ENCODE data around the gene NDUFS2. TPM values are rescaled to one million over a fixed set of nuclear protein-coding genes. Genes with fewer than 3 reads are reported as not detected.

The NDUFS2 gene
- total RNA-seq, 1 experiment from 2014 or later = 94.9 TPM

DNA sequence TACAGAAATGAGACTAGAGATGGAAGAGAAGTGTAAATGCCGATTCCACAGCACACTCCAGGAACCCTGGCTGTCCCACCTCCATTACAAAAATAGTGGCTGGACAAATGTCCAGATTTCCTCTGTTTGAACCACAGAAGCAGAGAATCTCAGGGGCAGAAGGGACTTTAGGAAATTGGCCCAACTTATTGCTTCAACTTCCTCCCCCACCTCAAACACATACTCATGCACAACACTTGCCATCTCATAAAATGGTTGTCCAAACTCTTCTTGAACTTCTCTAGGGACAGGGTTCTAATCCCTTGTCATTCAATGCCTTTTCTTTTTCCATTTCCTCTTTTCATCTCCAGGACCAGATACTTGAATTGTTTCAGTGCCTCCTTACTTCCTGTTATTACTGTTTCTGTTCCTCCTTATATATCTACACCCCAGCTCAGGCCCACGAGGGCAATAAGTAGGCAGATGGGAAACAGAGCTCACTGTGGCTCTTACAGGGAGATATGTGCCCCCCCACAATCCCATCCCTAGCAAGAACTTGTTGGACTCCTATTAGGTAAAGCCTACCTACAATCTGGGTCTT lies 16.3 kb upstream of the NDUFS2 start:
- POLR2A ChIA-PET = interaction anchor here (0.6 kb wide), 1 partner anchor 11 kb away, joined by 3 read pairs; no protein-coding TSS in a partner anchor
- no peak for TF ChIP-seq POLR2AphosphoS5 (IDR thresholded peaks at IDR 0.05; ENCODE audit: low read depth, low read length)
- TF ChIP-seq, protein P1, sequence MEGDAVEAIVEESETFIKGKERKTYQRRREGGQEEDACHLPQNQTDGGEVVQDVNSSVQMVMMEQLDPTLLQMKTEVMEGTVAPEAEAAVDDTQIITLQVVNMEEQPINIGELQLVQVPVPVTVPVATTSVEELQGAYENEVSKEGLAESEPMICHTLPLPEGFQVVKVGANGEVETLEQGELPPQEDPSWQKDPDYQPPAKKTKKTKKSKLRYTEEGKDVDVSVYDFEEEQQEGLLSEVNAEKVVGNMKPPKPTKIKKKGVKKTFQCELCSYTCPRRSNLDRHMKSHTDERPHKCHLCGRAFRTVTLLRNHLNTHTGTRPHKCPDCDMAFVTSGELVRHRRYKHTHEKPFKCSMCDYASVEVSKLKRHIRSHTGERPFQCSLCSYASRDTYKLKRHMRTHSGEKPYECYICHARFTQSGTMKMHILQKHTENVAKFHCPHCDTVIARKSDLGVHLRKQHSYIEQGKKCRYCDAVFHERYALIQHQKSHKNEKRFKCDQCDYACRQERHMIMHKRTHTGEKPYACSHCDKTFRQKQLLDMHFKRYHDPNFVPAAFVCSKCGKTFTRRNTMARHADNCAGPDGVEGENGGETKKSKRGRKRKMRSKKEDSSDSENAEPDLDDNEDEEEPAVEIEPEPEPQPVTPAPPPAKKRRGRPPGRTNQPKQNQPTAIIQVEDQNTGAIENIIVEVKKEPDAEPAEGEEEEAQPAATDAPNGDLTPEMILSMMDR (IDR thresholded peaks at IDR 0.05) = no peak
- TF ChIP-seq TCF7L2 (IDR thresholded peaks at IDR 0.05; ENCODE audit: low read depth, low read length) = no peak
- TF ChIP-seq SIN3A (IDR thresholded peaks at IDR 0.05; ENCODE audit: borderline replicate concordance, insufficient read depth, low read depth, low read length) = no peak
- TF ChIP-seq, protein P2, sequence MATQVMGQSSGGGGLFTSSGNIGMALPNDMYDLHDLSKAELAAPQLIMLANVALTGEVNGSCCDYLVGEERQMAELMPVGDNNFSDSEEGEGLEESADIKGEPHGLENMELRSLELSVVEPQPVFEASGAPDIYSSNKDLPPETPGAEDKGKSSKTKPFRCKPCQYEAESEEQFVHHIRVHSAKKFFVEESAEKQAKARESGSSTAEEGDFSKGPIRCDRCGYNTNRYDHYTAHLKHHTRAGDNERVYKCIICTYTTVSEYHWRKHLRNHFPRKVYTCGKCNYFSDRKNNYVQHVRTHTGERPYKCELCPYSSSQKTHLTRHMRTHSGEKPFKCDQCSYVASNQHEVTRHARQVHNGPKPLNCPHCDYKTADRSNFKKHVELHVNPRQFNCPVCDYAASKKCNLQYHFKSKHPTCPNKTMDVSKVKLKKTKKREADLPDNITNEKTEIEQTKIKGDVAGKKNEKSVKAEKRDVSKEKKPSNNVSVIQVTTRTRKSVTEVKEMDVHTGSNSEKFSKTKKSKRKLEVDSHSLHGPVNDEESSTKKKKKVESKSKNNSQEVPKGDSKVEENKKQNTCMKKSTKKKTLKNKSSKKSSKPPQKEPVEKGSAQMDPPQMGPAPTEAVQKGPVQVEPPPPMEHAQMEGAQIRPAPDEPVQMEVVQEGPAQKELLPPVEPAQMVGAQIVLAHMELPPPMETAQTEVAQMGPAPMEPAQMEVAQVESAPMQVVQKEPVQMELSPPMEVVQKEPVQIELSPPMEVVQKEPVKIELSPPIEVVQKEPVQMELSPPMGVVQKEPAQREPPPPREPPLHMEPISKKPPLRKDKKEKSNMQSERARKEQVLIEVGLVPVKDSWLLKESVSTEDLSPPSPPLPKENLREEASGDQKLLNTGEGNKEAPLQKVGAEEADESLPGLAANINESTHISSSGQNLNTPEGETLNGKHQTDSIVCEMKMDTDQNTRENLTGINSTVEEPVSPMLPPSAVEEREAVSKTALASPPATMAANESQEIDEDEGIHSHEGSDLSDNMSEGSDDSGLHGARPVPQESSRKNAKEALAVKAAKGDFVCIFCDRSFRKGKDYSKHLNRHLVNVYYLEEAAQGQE (IDR thresholded peaks at IDR 0.05; ENCODE audit: insufficient read depth in 1 of 2, low read depth in 2 of 2, low read length in 1 of 2) = no peak
- ATAC-seq (no peak), DNase-seq (ENCODE audit: low read depth, low spot score) (no peak)
- Histone ChIP-seq H3K4me1 (ENCODE audit: control insufficient read depth, insufficient read depth, low read length) (no peaks in the 10 kb centered on the region), H3K36me3 (ENCODE audit: control insufficient read depth, insufficient read depth, low read length) (no peaks in the 10 kb centered on the region), H3K4me3 (ENCODE audit: low read depth in 2 of 2, low read length in 2 of 2) (no peak overlapping the region), H3K27me3 (ENCODE audit: control insufficient read depth, insufficient read depth, low read length) (no peaks in the 10 kb centered on the region), H3K9me3 (ENCODE audit: control insufficient read depth, insufficient read depth, low read depth, low read length) (no peaks in the 10 kb centered on the region), H3K27ac (ENCODE audit: low read length) (no peak overlapping the region)
- intact Hi-C loops (cut with micrococcal nuclease; ENCODE audit: unreplicated experiment) = no loop called here
- no TSS peak for BruUV-seq (replicated peaks)
- in situ Hi-C loops (cut with HindIII; ENCODE audit: low pct_unique_long_range_greater_than_20kb, low sequenced_read_pairs) = no loop called here
- CTCF ChIA-PET = interaction anchor here (0.5 kb wide), 1 partner anchor 15 kb away, joined by 4 read pairs; no protein-coding TSS in a partner anchor

DNA sequence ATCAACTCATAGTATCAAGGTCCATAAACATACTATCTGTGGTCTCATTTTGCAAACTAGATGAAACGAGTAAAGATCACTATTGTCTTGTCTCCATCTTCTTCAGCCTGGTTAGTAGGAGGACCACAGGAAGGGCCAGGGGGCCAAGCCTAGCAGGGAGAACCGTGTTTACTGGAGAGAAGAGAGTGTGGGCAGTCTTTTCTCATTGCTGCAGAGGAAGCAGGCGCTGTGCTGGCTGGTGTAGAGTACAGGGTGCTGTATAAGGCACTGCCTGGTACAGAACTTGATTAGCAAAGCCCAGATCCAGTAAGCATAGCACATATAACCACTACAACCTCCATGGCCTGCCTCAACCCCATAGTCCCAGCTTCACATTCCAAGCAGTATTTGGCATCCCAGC lies 14.9 kb upstream of the NDUFS2 start:
- ChIA-PET POLR2A (interaction anchor here (0.7 kb wide), 1 partner anchor 535 kb away, joined by 3 read pairs; no protein-coding TSS in a partner anchor), CTCF (no interaction called here)
- no peaks in the 10 kb centered on the region for H3K36me3 ChIP-seq (ENCODE audit: control insufficient read depth, insufficient read depth, low read length)
- no peaks in the 10 kb centered on the region for H3K27me3 ChIP-seq (ENCODE audit: control insufficient read depth, insufficient read depth, low read length)
- ATAC-seq (no peak), DNase-seq (ENCODE audit: low read depth, low spot score) (no peak)
- H3K4me3 ChIP-seq (ENCODE audit: low read depth in 2 of 2, low read length in 2 of 2) = no peak overlapping the region
- TF ChIP-seq POLR2AphosphoS5 (IDR thresholded peaks at IDR 0.05; ENCODE audit: low read depth, low read length) (no peak), TCF7L2 (IDR thresholded peaks at IDR 0.05; ENCODE audit: low read depth, low read length) (no peak), SIN3A (IDR thresholded peaks at IDR 0.05; ENCODE audit: borderline replicate concordance, insufficient read depth, low read depth, low read length) (no peak)
- TF ChIP-seq, protein P2 (IDR thresholded peaks at IDR 0.05; ENCODE audit: insufficient read depth in 1 of 2, low read depth in 2 of 2, low read length in 1 of 2) = no peak
- TF ChIP-seq, protein P1 (IDR thresholded peaks at IDR 0.05) = no peak
- in situ Hi-C loops (cut with HindIII; ENCODE audit: low pct_unique_long_range_greater_than_20kb, low sequenced_read_pairs) = no loop called here
- no TSS peak for BruUV-seq (replicated peaks)
- no peaks in the 10 kb centered on the region for H3K9me3 ChIP-seq (ENCODE audit: control insufficient read depth, insufficient read depth, low read depth, low read length)
- H3K4me1 ChIP-seq (ENCODE audit: control insufficient read depth, insufficient read depth, low read length) = no peaks in the 10 kb centered on the region
- intact Hi-C loops (cut with micrococcal nuclease; ENCODE audit: unreplicated experiment) = no loop called here
- no peak overlapping the region for H3K27ac ChIP-seq (ENCODE audit: low read length)
